Chondrocyte (in vitro differentiated cells): ENCODE data around the gene SNX33. TPM values are rescaled to one million over a fixed set of nuclear protein-coding genes. Genes with fewer than 3 reads are reported as not detected.
"Not testable (repeated sequence)": the region's sequence is repeated elsewhere in the genome, so short reads cannot be mapped to it uniquely, and the experiment has no call there.

Source experiments
- DNase-seq: peaks from one replicate; pipeline ENCODE4 v3.0.0; 2021; ENCODE audit warnings: mixed read lengths, low spot score
- H3K27ac Mint-ChIP-seq: one replicate; pipeline ENCODE4 v1.8.0; 2021; ENCODE audit warnings: mild to moderate bottlenecking, moderate library complexity, mixed read lengths; ENCODE audit not compliant: unreplicated experiment
- H3K27me3 Mint-ChIP-seq: 2 replicates; pipeline ENCODE4 v1.8.0; 2021; ENCODE audit warnings: low read depth, mixed read lengths
- H3K36me3 Mint-ChIP-seq: 2 replicates; pipeline ENCODE4 v1.8.0; 2021; ENCODE audit warnings: low read depth, mixed read lengths
- H3K4me1 Mint-ChIP-seq: 2 replicates; pipeline ENCODE4 v1.8.0; 2021; ENCODE audit warnings: low read depth, mild to moderate bottlenecking, mixed read lengths
- H3K4me3 Mint-ChIP-seq: one replicate; pipeline ENCODE4 v1.8.0; 2021; ENCODE audit warnings: mild to moderate bottlenecking, moderate library complexity, mixed read lengths; ENCODE audit not compliant: unreplicated experiment
- H3K9me3 Mint-ChIP-seq: 2 replicates; pipeline ENCODE4 v1.8.0; 2021; ENCODE audit warnings: low read depth, mixed read lengths
- CTCF ChIP-seq: fragments of 200-600 bp; sonication (generic); IDR thresholded peaks from 2 replicates; pipeline ENCODE4 v1.5.0; 2021; ENCODE audit warnings: antibody characterized with exemption, mild to moderate bottlenecking, moderate library complexity
- total RNA-seq: library from RNA; stranded (reverse); gene quantifications from 3 replicates; pipeline ENCODE4 v1.2.1, GENCODE V29; 2021

SNX33 gene
- total RNA-seq, 1 donor from 2014 or later: 31.2 TPM

- DNase-seq: no peak
- Mint-ChIP-seq H3K36me3 (no peaks in the 10 kb centered on the region), H3K4me3 (no peak overlapping the region), H3K27ac (no peak overlapping the region), H3K4me1 (peaks cover under 1% of the 10 kb centered on the region), H3K9me3 (no peaks in the 10 kb centered on the region), H3K27me3 (no peaks in the 10 kb centered on the region)
- TF ChIP-seq CTCF: no peak
Measured at GRCh38 chr15:75631935-75632334, 15.8 kb upstream of the SNX33 start.

GRCh38 chr15:75633922-75634321 is 13.8 kb upstream of the SNX33 start:
- H3K4me3 Mint-ChIP-seq, H3K27me3 Mint-ChIP-seq, H3K9me3 Mint-ChIP-seq, H3K27ac Mint-ChIP-seq, H3K36me3 Mint-ChIP-seq, DNase-seq: not testable (repeated sequence)
- peaks cover 16% of the 10 kb centered on the region for H3K4me1 Mint-ChIP-seq

GRCh38 chr15:75636026-75636425 is 11.7 kb upstream of the SNX33 start:
- H3K36me3 Mint-ChIP-seq: no peaks in the 10 kb centered on the region
- TF ChIP-seq CTCF: no peak
- no peak overlapping the region for H3K4me3 Mint-ChIP-seq
- H3K27me3 Mint-ChIP-seq: no peaks in the 10 kb centered on the region
- peak overlapping the region; percentile 5 for H3K27ac Mint-ChIP-seq
- peaks cover 26% of the 10 kb centered on the region for H3K4me1 Mint-ChIP-seq
- no peak for DNase-seq
- no peaks in the 10 kb centered on the region for H3K9me3 Mint-ChIP-seq

GRCh38 chr15:75637245-75638009 is 10.3 kb upstream of the SNX33 start:
- Mint-ChIP-seq H3K27ac (peak overlapping the region; percentile 66), H3K36me3 (no peaks in the 10 kb centered on the region), H3K4me3 (no peak overlapping the region), H3K9me3 (no peaks in the 10 kb centered on the region), H3K4me1 (peaks cover 30% of the 10 kb centered on the region), H3K27me3 (no peaks in the 10 kb centered on the region)
- no peak for DNase-seq
- TF ChIP-seq CTCF: no peak

GRCh38 chr15:75639191-75639708 is 8.5 kb upstream of the SNX33 start:
- Mint-ChIP-seq H3K36me3 (no peaks in the 10 kb centered on the region), H3K4me1 (peaks cover 31% of the 10 kb centered on the region), H3K4me3 (peak overlapping the region; percentile 87), H3K9me3 (no peaks in the 10 kb centered on the region), H3K27ac (peak overlapping the region; percentile 90), H3K27me3 (no peaks in the 10 kb centered on the region)
- DNase-seq: no peak
- TF ChIP-seq CTCF: no peak
